Gastrocnemius medialis (tissue), 4 donors: ENCODE data around the gene SMARCD3.

ENCODE experiments used
- POLR2A ChIP-seq, 2 donors: fragments of 450-650 bp; IDR thresholded peaks; one replicate each; pipeline ENCODE4 v1.6.1; 2017; ENCODE audit warnings: antibody characterized with exemption in 2 of 2, mild to moderate bottlenecking in 2 of 2, moderate library complexity in 2 of 2
- TF ChIP-seq, protein P1 (sequence below), 5 experiments: fragments of 450-650 bp in 3 of 5; fragments of 200-600 bp in 2 of 5; sonication (generic) in 2 of 5; IDR thresholded peaks in 4 of 5; conservative IDR thresholded peaks in 1 of 5; 1 replicate in 4 of 5; 2 replicates in 1 of 5; pipeline ENCODE4 v1.5.1; 2016 to 2019; ENCODE audit warnings: antibody characterized with exemption in 5 of 5, mild to moderate bottlenecking in 3 of 5, moderate library complexity in 3 of 5

DNA sequence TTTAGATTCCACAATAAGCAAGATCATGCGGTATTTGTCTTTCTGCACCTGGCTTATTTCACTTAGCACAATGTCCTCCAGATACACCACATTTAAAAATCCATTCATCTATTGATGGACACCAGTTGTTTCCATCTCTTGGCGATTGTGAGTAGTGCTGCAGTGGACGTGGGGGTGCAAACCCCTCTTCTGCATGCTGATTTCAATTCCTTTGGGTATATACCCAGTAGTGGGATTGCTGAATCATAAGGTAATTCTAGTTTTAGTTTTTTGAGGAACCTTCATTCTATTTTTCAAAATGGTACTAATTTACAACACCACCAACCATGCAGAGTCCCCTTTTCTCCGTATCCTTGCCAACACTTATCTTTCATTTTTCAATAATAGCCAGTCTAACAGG lies 59.5 kb downstream of the SMARCD3 start:
- TF ChIP-seq POLR2A (IDR thresholded peaks at IDR 0.05), result no peak
- TF ChIP-seq, protein P1, sequence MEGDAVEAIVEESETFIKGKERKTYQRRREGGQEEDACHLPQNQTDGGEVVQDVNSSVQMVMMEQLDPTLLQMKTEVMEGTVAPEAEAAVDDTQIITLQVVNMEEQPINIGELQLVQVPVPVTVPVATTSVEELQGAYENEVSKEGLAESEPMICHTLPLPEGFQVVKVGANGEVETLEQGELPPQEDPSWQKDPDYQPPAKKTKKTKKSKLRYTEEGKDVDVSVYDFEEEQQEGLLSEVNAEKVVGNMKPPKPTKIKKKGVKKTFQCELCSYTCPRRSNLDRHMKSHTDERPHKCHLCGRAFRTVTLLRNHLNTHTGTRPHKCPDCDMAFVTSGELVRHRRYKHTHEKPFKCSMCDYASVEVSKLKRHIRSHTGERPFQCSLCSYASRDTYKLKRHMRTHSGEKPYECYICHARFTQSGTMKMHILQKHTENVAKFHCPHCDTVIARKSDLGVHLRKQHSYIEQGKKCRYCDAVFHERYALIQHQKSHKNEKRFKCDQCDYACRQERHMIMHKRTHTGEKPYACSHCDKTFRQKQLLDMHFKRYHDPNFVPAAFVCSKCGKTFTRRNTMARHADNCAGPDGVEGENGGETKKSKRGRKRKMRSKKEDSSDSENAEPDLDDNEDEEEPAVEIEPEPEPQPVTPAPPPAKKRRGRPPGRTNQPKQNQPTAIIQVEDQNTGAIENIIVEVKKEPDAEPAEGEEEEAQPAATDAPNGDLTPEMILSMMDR (IDR thresholded peaks at IDR 0.05 in 4 of 5, conservative IDR thresholded peaks at IDR 0.05 in 1 of 5), result no peak
